Measurements from ENCODE around the gene XRCC5. TPM values are rescaled to one million over a fixed set of nuclear protein-coding genes. Genes with fewer than 3 reads are reported as not detected.

XRCC5 gene
- total and polyA plus RNA-seq, 2 of the 8 experiments (the other 6 are each of a cell fraction or from before 2014, with no cell fraction given): 308 to 644 TPM

- no peak overlapping the region for H3K4me2 ChIP-seq (ENCODE audit: insufficient read depth in 1 of 2, low read depth in 2 of 2, low read length in 2 of 2)
- no peaks in the 10 kb centered on the region for H3K4me1 ChIP-seq (replicated peaks in 1 of 4; ENCODE audit: control insufficient read depth in 3 of 4, insufficient read depth in 4 of 4, low read length in 3 of 4)
- no peak for TF ChIP-seq TEAD4 (IDR thresholded peaks at IDR 0.05; ENCODE audit: low read depth, low read length)
- no peak overlapping the region for H4K91ac ChIP-seq (replicated peaks; ENCODE audit: insufficient read length, low read length)
- no peaks in the 10 kb centered on the region for H3K9me3 ChIP-seq (ENCODE audit: insufficient read depth in 2 of 2, low read depth in 1 of 2, low read length in 1 of 2)
- no peak for DNase-seq (ENCODE audit: low read depth in 1 of 2, low spot score in 2 of 2)
- H2AFZ ChIP-seq (ENCODE audit: low read length): no peak overlapping the region
- H3K23ac ChIP-seq (ENCODE audit: insufficient read length): no peak overlapping the region
- no peak overlapping the region for H4K5ac ChIP-seq (ENCODE audit: insufficient read length, low read depth, low read length)
- H2BK120ac ChIP-seq (replicated peaks; ENCODE audit: low read depth, low read length): no peak overlapping the region
- no peak overlapping the region for H3K9ac ChIP-seq (replicated peaks in 1 of 4; ENCODE audit: extremely low read depth in 1 of 4, low read depth in 3 of 4, low read length in 3 of 4)
- no peak overlapping the region for H3K27ac ChIP-seq (ENCODE audit: low read depth, low read length)
- ChIA-PET CTCF (ENCODE audit: partially characterized antibody) (interaction anchor here (0.6 to 1.7 kb wide), 7 partner anchors 9 to 591 kb away, joined by 3 to 6 read pairs (median 3); no protein-coding TSS in a partner anchor), POLR2A (ENCODE audit: partially characterized antibody) (interaction anchor here (0.7 kb wide), 1 partner anchor 39 kb away, joined by 3 read pairs; no protein-coding TSS in a partner anchor)
- H2BK15ac ChIP-seq (ENCODE audit: low read length): no peak overlapping the region
- H3K79me2 ChIP-seq (ENCODE audit: control insufficient read depth in 1 of 2, insufficient read depth in 2 of 2, low read length in 2 of 2): peaks cover 0 to 3% of the 10 kb centered on the region in 2 experiments; a peak in 1 of 4 replicates
- no peaks in the 10 kb centered on the region for H4K20me1 ChIP-seq (replicated peaks in 1 of 2; ENCODE audit: control insufficient read depth in 1 of 2, insufficient read depth in 2 of 2, low read length in 2 of 2)
- H2BK12ac ChIP-seq (ENCODE audit: low read depth, low read length): no peak overlapping the region
- 95% methylated on average over 6 of the region's 6 CpGs; no CpG with 5 or more reads in 1 of the 2 experiments for WGBS, 2 experiments (ENCODE audit: extremely low coverage in 1 of 2, insufficient coverage in 1 of 2, insufficient read length in 1 of 2, insufficient replicate concordance in 2 of 2, low coverage in 1 of 2, low lambda C conversion rate in 2 of 2, missing lambda C conversion rate in 1 of 2)
- H3K4ac ChIP-seq (replicated peaks; ENCODE audit: insufficient read length, low read depth, low read length): no peak overlapping the region
- H3K36me3 ChIP-seq (ENCODE audit: control insufficient read depth in 2 of 4, insufficient read depth in 4 of 4, low read length in 3 of 4): peaks cover 0 to 12% (median 0%) of the 10 kb centered on the region in 4 experiments; a peak in 1 of 8 replicates
- H3K27me3 ChIP-seq (replicated peaks in 1 of 4; ENCODE audit: control insufficient read depth in 3 of 4, extremely low read depth in 1 of 4, insufficient read depth in 3 of 4, low read length in 3 of 4): no peaks in the 10 kb centered on the region
- H4K8ac ChIP-seq (ENCODE audit: extremely low read depth, insufficient read depth, low read length): no peak overlapping the region
- no peak overlapping the region for H3K56ac ChIP-seq (replicated peaks; ENCODE audit: insufficient read length, low read depth, low read length)
- H3K18ac ChIP-seq (ENCODE audit: extremely low read depth, low read length): no peak overlapping the region
- H3K79me1 ChIP-seq (ENCODE audit: low read depth, low read length): no peaks in the 10 kb centered on the region
- H3K23me2 ChIP-seq (ENCODE audit: low read depth, low read length): no peaks in the 10 kb centered on the region
- H2BK5ac ChIP-seq (ENCODE audit: low read depth, low read length): no peak overlapping the region
- no peak overlapping the region for H2BK20ac ChIP-seq (ENCODE audit: low read length)
- H2AK5ac ChIP-seq (ENCODE audit: low read depth, low read length): no peak overlapping the region
- FAIRE-seq: no peak
- no peak overlapping the region for H3K14ac ChIP-seq (ENCODE audit: insufficient read length)
- no peak overlapping the region for H3K4me3 ChIP-seq (ENCODE audit: extremely low read depth in 1 of 4, insufficient read depth in 2 of 4, low read depth in 3 of 4, low read length in 4 of 4)
Measured at GRCh38 chr2:216075510-216076485, 33.4 kb upstream of the XRCC5 start.

Measured in H1 (cell line).